ENCODE data around the gene ALDH1L1. TPM values are rescaled to one million over a fixed set of nuclear protein-coding genes. Genes with fewer than 3 reads are reported as not detected.

Gene ALDH1L1
- total and polyA plus RNA-seq, 2 of the 8 experiments (the other 6 are each of a cell fraction or from before 2014, with no cell fraction given) = 0.98 to 1.6 TPM

GRCh38 chr3:126119976-126120375 lies 60.4 kb downstream of the ALDH1L1 start (continued):
- TF ChIP-seq MAFK (IDR thresholded peaks at IDR 0.05; ENCODE audit: low read depth, low read length) (no peak), RFX5 (IDR thresholded peaks at IDR 0.05; ENCODE audit: borderline replicate concordance, low read depth, low read length) (no peak), CBX5 (IDR thresholded peaks at IDR 0.05; ENCODE audit: low read depth, low read length) (no peak), JUN (IDR thresholded peaks at IDR 0.05; ENCODE audit: low read depth, low read length) (no peak)
